ENCODE results near the gene MTHFD1L.

Gene MTHFD1L

GRCh38 chr6:150866147-150866990 lies 867 bp downstream of the MTHFD1L start:
- peak; percentile 68 to 77 for DNase-seq (ENCODE audit: low read depth in 2 of 2)

GRCh38 chr6:150866991-150867501 lies 1.5 kb downstream of the MTHFD1L start:
- DNase-seq (ENCODE audit: low read depth in 2 of 2), result no peak

GRCh38 chr6:150868759-150869158 lies 3.3 kb downstream of the MTHFD1L start:
- no peak for DNase-seq (ENCODE audit: low read depth in 2 of 2)

GRCh38 chr6:150874179-150874578 lies 8.7 kb downstream of the MTHFD1L start:
- DNase-seq (ENCODE audit: low read depth in 2 of 2), result no peak

GRCh38 chr6:150875841-150876240 lies 10.3 kb downstream of the MTHFD1L start:
- no peak for DNase-seq (ENCODE audit: low read depth in 2 of 2)

GRCh38 chr6:150876598-150876997 lies 11.1 kb downstream of the MTHFD1L start:
- no peak for DNase-seq (ENCODE audit: low read depth in 2 of 2)

GRCh38 chr6:150877928-150878327 lies 12.4 kb downstream of the MTHFD1L start:
- no peak for DNase-seq (ENCODE audit: low read depth in 2 of 2)

- no peak for DNase-seq (ENCODE audit: low read depth in 2 of 2)
Observed at GRCh38 chr6:150878347-150879213, 13.1 kb downstream of the MTHFD1L start.

- no peak for DNase-seq (ENCODE audit: low read depth in 2 of 2)
Observed at GRCh38 chr6:150880336-150880735, 14.8 kb downstream of the MTHFD1L start.

- no peak for DNase-seq (ENCODE audit: low read depth in 2 of 2)
Observed at GRCh38 chr6:150881911-150882481, 16.5 kb downstream of the MTHFD1L start.

- DNase-seq (ENCODE audit: low read depth in 2 of 2), result no peak
Observed at GRCh38 chr6:150883521-150883920, 18.0 kb downstream of the MTHFD1L start.

- no peak for DNase-seq (ENCODE audit: low read depth in 2 of 2)
Observed at GRCh38 chr6:150886155-150886554, 20.7 kb downstream of the MTHFD1L start.

- DNase-seq (ENCODE audit: low read depth in 2 of 2), result no peak
Observed at GRCh38 chr6:150887978-150888563, 22.6 kb downstream of the MTHFD1L start.

GRCh38 chr6:150890346-150890745 lies 24.8 kb downstream of the MTHFD1L start:
- DNase-seq (ENCODE audit: low read depth in 2 of 2), result no peak

GRCh38 chr6:150891888-150892485 lies 26.5 kb downstream of the MTHFD1L start:
- DNase-seq (ENCODE audit: low read depth in 2 of 2), result peak in 1 of 2 donors; percentile 32

GRCh38 chr6:150894191-150894744 lies 28.8 kb downstream of the MTHFD1L start:
- DNase-seq (ENCODE audit: low read depth in 2 of 2), result no peak

GRCh38 chr6:150894935-150895552 lies 29.5 kb downstream of the MTHFD1L start:
- peak in 1 of 2 donors; percentile 9 for DNase-seq (ENCODE audit: low read depth in 2 of 2)

GRCh38 chr6:150895928-150896632 lies 30.6 kb downstream of the MTHFD1L start:
- DNase-seq (ENCODE audit: low read depth in 2 of 2), result no peak

GRCh38 chr6:150897400-150897943 lies 32.0 kb downstream of the MTHFD1L start:
- no peak for DNase-seq (ENCODE audit: low read depth in 2 of 2)

Data from stimulated activated CD4-positive, alpha-beta T cell treated with anti-CD3 and anti-CD28 coated beads, Interleukin-15, amount 100 ng/mL, for 48 hours (primary cell).